GM19035 (cell line): ENCODE data around the gene SCARF1.

ENCODE experiments used
- ATAC-seq: cut with Tn5 transposase; IDR thresholded peaks from one replicate; pipeline ENCODE4 v1.9.1; 2021; ENCODE audit not compliant: unreplicated experiment

The SCARF1 gene

GRCh38 chr17:1601571-1601970, 44.0 kb downstream of the SCARF1 start:
- no peak for ATAC-seq

- no peak for ATAC-seq
These were observed 47.0 kb downstream of the SCARF1 start for GRCh38 chr17:1598399-1599095.

- ATAC-seq: no peak
These were observed 47.6 kb downstream of the SCARF1 start for GRCh38 chr17:1597861-1598342.

GRCh38 chr17:1593630-1593931, 52.0 kb downstream of the SCARF1 start:
- ATAC-seq: no peak

- ATAC-seq: peak; percentile 64
These were observed 52.5 kb downstream of the SCARF1 start for GRCh38 chr17:1592751-1593629.

- no peak for ATAC-seq
These were observed 54.0 kb downstream of the SCARF1 start for GRCh38 chr17:1591474-1592090.

- no peak for ATAC-seq
These were observed 54.6 kb downstream of the SCARF1 start for GRCh38 chr17:1590747-1591473.

- ATAC-seq: no peak
These were observed 55.3 kb downstream of the SCARF1 start for GRCh38 chr17:1590029-1590746.

- ATAC-seq: no peak
These were observed 56.5 kb downstream of the SCARF1 start for GRCh38 chr17:1588821-1589585.

- ATAC-seq: no peak
These were observed 61.4 kb downstream of the SCARF1 start for GRCh38 chr17:1584167-1584566.
